HUES6 (cell line): Measurements from ENCODE around the gene PDIA2.

Experiments
- H3K27ac ChIP-seq: 2 replicates; pipeline ENCODE4 v1.7.0; 2013; ENCODE audit warnings: low read depth, mild to moderate bottlenecking, low read length, inconsistent platforms
- H3K27me3 ChIP-seq: 2 replicates; pipeline ENCODE4 v1.6.1; 2013; ENCODE audit warnings: low read length; ENCODE audit not compliant: control insufficient read depth, insufficient read depth
- H3K36me3 ChIP-seq: 2 replicates; pipeline ENCODE4 v1.6.1; 2013; ENCODE audit warnings: low read length; ENCODE audit not compliant: control insufficient read depth, insufficient read depth
- H3K4me1 ChIP-seq: 2 replicates; pipeline ENCODE4 v1.6.1; 2013; ENCODE audit warnings: low read length; ENCODE audit not compliant: control insufficient read depth, insufficient read depth
- H3K4me3 ChIP-seq: 2 replicates; pipeline ENCODE4 v1.5.1; 2013; ENCODE audit warnings: low read depth, low read length
- H3K9ac ChIP-seq: one replicate; pipeline ENCODE4 v1.6.1; 2013; ENCODE audit warnings: mild to moderate bottlenecking, low read length
- H3K9me3 ChIP-seq: 2 replicates; pipeline ENCODE4 v1.6.1; 2013; ENCODE audit warnings: low read depth, low read length; ENCODE audit not compliant: control insufficient read depth, insufficient read depth

Gene PDIA2

DNA sequence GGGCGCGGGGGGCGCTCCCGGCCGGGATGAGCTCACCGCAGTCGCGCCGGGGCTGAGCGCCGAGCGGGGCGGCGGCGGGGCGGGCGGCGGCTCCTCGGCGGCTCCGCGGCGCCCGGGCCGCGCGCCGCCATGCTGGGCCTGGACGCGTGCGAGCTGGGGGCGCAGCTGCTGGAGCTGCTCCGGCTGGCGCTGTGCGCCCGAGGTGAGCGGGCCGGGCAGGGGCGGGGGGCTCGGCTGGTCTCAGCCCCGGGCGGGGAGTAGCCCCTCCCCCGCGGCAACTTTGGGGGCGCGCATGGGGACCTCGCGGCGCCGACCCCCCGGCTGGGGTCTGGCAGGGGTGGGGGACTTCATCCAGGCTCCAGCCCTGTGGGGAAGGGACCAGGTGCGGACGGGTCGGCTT, 2.4 kb upstream of the PDIA2 start, which contains the start of gene ARHGDIG:
ARHGDIG (plus strand) TSS at position 40 of the 400 bp plus-strand sequence; CDS start at position 130, 90 bp downstream.
- Histone ChIP-seq H3K4me3 (peak within 1 kb of the TSS; percentile 63), H3K9me3 (no peaks in the 10 kb centered on the region), H3K27ac (no peak within 1 kb of the TSS), H3K36me3 (peaks cover 4% of the 10 kb centered on the region; the same call in 1 of the 2 replicates), H3K4me1 (0 out of 2 replicates have a peak, but pooled peaks cover 4% of the 10 kb centered on the region), H3K9ac (no peak within 1 kb of the TSS), H3K27me3 (peaks cover 55% of the 10 kb centered on the region)

DNA sequence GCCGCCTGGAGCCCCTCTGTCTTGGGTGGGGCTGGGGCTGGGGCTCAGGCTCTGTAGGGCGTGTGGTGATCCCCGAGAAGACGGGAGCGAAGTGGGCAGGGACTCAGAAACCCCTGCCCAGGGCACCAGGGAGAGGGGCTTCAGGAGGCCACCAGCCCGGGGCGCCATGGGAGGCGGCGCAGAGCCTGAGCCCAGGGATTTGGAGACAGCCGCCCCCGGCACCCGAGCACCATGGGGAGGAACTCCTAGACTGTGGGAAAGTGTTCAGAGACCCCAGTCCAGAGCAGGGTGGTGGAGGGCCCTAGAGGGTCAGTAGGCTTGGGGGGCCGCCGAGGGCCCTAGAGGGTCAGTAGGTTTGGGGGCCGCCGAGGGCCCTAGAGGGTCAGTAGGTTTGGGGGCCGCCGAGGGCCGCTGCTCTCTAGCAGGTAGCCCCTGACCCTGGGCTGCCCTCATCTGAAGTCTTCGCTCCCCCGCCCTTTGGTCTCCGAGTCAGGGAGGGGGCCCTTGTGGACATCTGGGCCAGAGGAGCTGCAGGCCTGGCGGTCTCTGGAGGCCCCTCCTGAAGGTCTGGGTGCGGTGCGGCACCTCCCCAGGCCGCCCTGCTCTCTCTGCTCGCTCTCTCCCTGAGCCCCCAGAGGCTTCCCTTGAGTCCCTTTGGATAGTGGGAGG, 1.8 kb upstream of the PDIA2 start:
- Histone ChIP-seq H3K4me1 (0 out of 2 replicates have a peak, but pooled peaks cover 4% of the 10 kb centered on the region), H3K4me3 (peak overlapping the region; percentile 63), H3K27ac (no peak overlapping the region), H3K27me3 (peaks cover 51% of the 10 kb centered on the region), H3K9me3 (no peaks in the 10 kb centered on the region), H3K9ac (no peak overlapping the region), H3K36me3 (peaks cover 4% of the 10 kb centered on the region; the same call in 1 of the 2 replicates)

DNA sequence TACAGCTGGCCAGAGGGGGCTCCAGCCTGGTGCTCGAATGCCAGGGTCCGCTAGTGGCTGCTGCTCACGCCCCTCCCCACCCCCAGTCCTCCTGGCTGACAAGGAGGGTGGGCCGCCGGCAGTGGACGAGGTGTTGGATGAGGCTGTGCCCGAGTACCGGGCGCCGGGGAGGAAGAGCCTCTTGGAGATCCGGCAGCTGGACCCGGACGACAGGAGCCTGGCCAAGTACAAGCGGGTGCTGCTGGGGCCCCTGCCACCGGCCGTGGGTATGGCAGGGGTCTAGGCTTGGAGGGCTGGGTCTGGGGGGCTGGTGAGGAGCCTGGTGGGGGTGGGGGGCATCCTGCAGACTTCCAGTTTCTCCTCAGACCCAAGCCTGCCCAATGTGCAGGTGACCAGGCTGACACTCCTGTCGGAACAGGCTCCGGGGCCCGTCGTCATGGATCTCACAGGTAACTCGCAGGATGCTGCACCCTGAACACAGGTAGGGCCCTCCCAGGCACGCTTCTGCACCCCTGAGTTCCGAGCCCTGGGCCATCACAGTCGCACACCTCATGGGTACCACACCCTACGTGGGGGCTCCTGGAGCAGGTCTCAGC, 1.2 kb upstream of the PDIA2 start:
- Histone ChIP-seq H3K4me1 (0 out of 2 replicates have a peak, but pooled peaks cover 4% of the 10 kb centered on the region), H3K36me3 (peaks cover 9% of the 10 kb centered on the region), H3K9ac (no peak overlapping the region), H3K27me3 (peaks cover 45% of the 10 kb centered on the region), H3K4me3 (no peak overlapping the region), H3K27ac (no peak overlapping the region), H3K9me3 (no peaks in the 10 kb centered on the region)

DNA sequence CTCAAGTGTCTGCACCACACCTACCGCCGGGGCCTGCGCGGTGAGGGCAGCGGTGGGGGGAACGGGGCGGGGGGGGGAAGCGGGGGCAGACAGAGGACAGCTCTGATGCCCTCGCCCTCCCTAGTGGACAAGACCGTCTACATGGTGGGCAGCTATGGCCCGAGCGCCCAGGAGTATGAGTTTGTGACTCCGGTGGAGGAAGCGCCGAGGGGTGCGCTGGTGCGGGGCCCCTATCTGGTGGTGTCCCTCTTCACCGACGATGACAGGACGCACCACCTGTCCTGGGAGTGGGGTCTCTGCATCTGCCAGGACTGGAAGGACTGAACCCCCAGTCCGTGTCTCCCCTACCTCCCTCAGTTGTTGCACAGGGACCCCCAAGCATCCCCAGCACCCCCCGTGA, 473 bp upstream of the PDIA2 start:
- Histone ChIP-seq H3K4me3 (no peak overlapping the region), H3K9ac (no peak overlapping the region), H3K36me3 (peaks cover 14% of the 10 kb centered on the region), H3K27me3 (peaks cover 38% of the 10 kb centered on the region), H3K9me3 (no peaks in the 10 kb centered on the region), H3K4me1 (0 out of 2 replicates have a peak, but pooled peaks cover 4% of the 10 kb centered on the region), H3K27ac (no peak overlapping the region)

GRCh38 chr16:284204-285120, 1.5 kb downstream of the PDIA2 start:
- H3K9me3 ChIP-seq, result no peaks in the 10 kb centered on the region
- no peak overlapping the region for H3K4me3 ChIP-seq
- H3K36me3 ChIP-seq, result peaks cover 33% of the 10 kb centered on the region
- H3K27me3 ChIP-seq, result peaks cover 23% of the 10 kb centered on the region
- H3K4me1 ChIP-seq, result 0 out of 2 replicates have a peak, but pooled peaks cover 4% of the 10 kb centered on the region
- H3K9ac ChIP-seq, result no peak overlapping the region
- no peak overlapping the region for H3K27ac ChIP-seq

DNA sequence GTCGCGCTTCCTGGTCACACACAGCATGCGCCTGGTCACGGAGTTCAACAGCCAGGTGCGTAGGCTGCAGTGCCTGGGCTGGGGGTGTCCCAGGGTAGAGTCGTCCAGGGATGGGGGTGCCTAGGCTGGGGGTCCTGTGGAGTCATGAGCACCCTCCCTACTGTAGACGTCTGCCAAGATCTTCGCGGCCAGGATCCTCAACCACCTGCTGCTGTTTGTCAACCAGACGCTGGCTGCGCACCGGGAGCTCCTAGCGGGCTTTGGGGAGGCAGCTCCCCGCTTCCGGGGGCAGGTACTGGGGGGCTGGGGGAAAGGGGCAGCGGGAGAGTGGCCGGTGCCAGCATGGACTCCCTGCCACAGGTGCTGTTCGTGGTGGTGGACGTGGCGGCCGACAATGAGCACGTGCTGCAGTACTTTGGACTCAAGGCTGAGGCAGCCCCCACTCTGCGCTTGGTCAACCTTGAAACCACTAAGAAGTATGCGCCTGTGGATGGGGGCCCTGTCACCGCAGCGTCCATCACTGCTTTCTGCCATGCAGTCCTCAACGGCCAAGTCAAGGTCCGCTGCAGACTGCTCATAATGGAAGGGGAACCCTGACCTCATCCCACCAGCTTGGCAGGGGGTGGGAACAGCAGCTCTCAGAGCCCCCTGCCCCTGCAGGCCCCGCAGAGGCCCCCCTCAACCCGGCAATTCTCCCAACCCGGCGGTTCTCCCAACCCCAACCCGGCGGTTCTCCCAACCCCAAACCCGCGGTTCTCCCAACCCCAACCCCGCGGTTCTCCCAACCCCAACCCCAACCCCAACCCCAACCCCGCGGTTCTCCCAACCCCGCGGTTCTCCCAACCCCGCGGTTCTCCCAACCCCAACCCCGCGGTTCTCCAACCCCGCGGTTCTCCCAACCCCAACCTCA, 2.4 kb downstream of the PDIA2 start:
- peaks cover 15% of the 10 kb centered on the region for H3K27me3 ChIP-seq
- 0 out of 2 replicates have a peak, but pooled peaks cover 4% of the 10 kb centered on the region for H3K4me1 ChIP-seq
- no peak overlapping the region for H3K4me3 ChIP-seq
- H3K36me3 ChIP-seq, result peaks cover 43% of the 10 kb centered on the region
- H3K27ac ChIP-seq, result no peak overlapping the region
- H3K9ac ChIP-seq, result no peak overlapping the region
- no peaks in the 10 kb centered on the region for H3K9me3 ChIP-seq

- Histone ChIP-seq H3K4me3 (no peak overlapping the region), H3K27ac (no peak overlapping the region), H3K9me3 (no peaks in the 10 kb centered on the region), H3K9ac (no peak overlapping the region), H3K27me3 (peaks cover 4% of the 10 kb centered on the region; the same call in 1 of the 2 replicates), H3K4me1 (no peaks in the 10 kb centered on the region), H3K36me3 (peaks cover 55% of the 10 kb centered on the region)
Observed at GRCh38 chr16:286491-287297, 3.7 kb downstream of the PDIA2 start.

DNA sequence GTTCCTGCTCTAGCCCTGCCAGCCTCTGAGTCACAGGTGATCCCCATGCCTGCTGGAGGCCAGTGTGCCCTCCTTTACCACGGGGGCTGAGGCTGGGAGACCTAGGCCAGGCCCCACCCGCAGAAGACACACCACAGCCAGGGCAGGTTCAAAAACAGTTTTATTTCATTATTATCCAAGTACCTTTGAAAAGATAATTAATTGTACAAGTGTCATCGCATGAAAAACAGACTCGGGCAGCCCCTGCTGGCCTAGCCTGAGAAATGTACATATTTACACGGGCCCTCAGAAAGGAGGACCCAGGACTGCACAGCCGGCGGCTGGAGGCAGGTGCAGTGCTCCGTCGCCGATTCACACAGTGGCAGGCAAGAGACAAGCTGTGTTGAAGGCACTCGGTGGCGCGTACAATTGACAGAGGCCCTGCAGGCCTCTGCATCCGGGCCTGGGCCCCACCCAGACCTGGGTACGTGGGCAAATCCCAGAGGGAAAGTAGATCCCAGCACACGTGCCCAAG, 4.4 kb downstream of the PDIA2 start:
- Histone ChIP-seq H3K36me3 (peaks cover 61% of the 10 kb centered on the region), H3K9ac (no peak overlapping the region), H3K27ac (no peak overlapping the region), H3K27me3 (no peaks in the 10 kb centered on the region; the same call in 1 of the 2 replicates), H3K4me1 (no peaks in the 10 kb centered on the region), H3K4me3 (no peak overlapping the region), H3K9me3 (no peaks in the 10 kb centered on the region)

DNA sequence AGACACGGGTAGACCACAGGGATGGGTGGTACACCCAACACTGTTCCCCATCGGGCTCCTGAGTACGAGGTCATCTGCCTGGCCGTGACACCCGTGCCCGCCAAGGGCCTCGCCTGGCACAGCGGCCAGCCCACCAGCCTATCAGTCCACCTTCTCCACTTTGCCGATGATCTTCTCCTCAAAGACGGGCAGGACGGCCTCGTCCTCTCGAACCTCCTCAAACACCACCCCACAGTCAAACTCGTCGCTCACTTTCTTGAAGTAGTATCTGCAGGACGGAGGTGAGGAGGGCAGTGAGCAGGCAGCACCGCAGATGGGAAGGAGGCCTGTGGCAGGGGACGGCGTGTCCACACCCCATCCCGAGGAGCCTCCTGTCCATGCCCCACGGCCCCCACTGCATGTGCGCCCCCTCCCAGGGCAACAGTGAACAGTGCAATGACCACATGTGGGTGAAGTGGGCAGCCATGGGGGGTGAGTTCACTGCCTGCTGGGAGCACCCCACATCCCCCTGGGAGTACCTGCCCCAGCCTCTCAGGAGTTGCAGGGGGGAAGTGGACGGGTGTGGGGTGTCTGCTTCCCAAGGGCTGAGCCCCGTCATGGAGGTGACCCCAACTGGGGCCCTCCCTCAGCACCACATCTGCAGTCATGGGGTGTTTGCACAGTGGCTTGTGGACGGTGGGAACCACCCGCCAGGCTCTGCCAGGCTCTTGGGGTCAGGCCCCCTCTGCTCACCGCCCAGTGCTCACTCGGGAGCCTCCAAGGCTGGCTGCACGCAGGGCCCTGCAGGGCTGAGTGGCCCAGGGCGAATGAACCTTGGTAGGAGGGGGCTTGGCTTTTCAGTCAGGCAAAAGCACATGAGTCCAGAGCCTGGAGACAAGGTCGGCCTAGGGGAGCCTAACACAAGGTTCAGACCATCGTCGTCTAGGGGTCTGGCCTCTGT, 5.3 kb downstream of the PDIA2 start:
- Histone ChIP-seq H3K9ac (no peak overlapping the region), H3K4me3 (no peak overlapping the region), H3K4me1 (no peaks in the 10 kb centered on the region), H3K27ac (no peak overlapping the region), H3K9me3 (no peaks in the 10 kb centered on the region), H3K36me3 (peaks cover 70% of the 10 kb centered on the region), H3K27me3 (no peaks in the 10 kb centered on the region)
